GM18951 (cell line): ENCODE data around the gene RELT.

Source experiments
- POLR2A ChIP-seq: IDR thresholded peaks from 4 replicates; pipeline ENCODE4 v1.6.1; 2011; ENCODE audit warnings: mild to moderate bottlenecking; ENCODE audit not compliant: insufficient read length, insufficient read depth; ENCODE audit errors: extremely low read depth
- in situ Hi-C: fragments of 300-500 bp; cut with MboI; formaldehyde crosslinking; loops from one replicate; pipeline ENCODE4 v1.12.0; 2022; ENCODE audit warnings: low sequenced_read_pairs, mixed read lengths, inconsistent platforms; ENCODE audit not compliant: unreplicated experiment

Gene RELT

GRCh38 chr11:73394416-73395296 is 18.5 kb downstream of the RELT start:
- in situ Hi-C loops, result no loop called here

GRCh38 chr11:73395297-73396208 is 19.4 kb downstream of the RELT start:
- peak; percentile 3 for TF ChIP-seq POLR2A
- in situ Hi-C loops, result no loop called here

More at GRCh38 chr11:73394416-73395296, 18.5 kb downstream of the RELT start:
- no peak for TF ChIP-seq POLR2A

- TF ChIP-seq POLR2A, result peak; percentile 7
- in situ Hi-C loops, result no loop called here
Observed at GRCh38 chr11:73396251-73396930, 20.2 kb downstream of the RELT start.

GRCh38 chr11:73396985-73397384 is 20.8 kb downstream of the RELT start:
- in situ Hi-C loops, result no loop called here
- no peak for TF ChIP-seq POLR2A

GRCh38 chr11:73397468-73398131 is 21.4 kb downstream of the RELT start:
- in situ Hi-C loops, result no loop called here
- TF ChIP-seq POLR2A, result no peak

- in situ Hi-C loops, result no loop called here
- no peak for TF ChIP-seq POLR2A
Observed at GRCh38 chr11:73398132-73398526, 21.9 kb downstream of the RELT start.

GRCh38 chr11:73398721-73399120 is 22.5 kb downstream of the RELT start:
- TF ChIP-seq POLR2A, result peak; percentile 11

GRCh38 chr11:73399159-73399590 is 23.0 kb downstream of the RELT start:
- peak; percentile 4 for TF ChIP-seq POLR2A
- in situ Hi-C loops, result no loop called here

More at GRCh38 chr11:73398721-73399120, 22.5 kb downstream of the RELT start:
- in situ Hi-C loops, result no loop called here

GRCh38 chr11:73399636-73400035 is 23.4 kb downstream of the RELT start:
- in situ Hi-C loops, result no loop called here
- no peak for TF ChIP-seq POLR2A

- in situ Hi-C loops, result no loop called here
- no peak for TF ChIP-seq POLR2A
Observed at GRCh38 chr11:73400293-73400692, 24.1 kb downstream of the RELT start.

- TF ChIP-seq POLR2A, result no peak
- in situ Hi-C loops, result no loop called here
Observed at GRCh38 chr11:73401217-73401923, 25.2 kb downstream of the RELT start.

GRCh38 chr11:73401924-73402833 is 26.0 kb downstream of the RELT start:
- in situ Hi-C loops, result no loop called here
- TF ChIP-seq POLR2A, result no peak
